NOMO-1 treated with DMSO at 0.1 percent for 48 hours (cell line): ENCODE measurements around the gene TH.

ENCODE experiments used
- DNase-seq: peaks from one replicate; lab custom pipeline; 2025; ENCODE audit not compliant: unreplicated experiment; lab: John Stamatoyannopoulos, UW

Gene TH

GRCh38 chr11:2208691-2209369 lies 37.2 kb upstream of the TH start:
- no peak for DNase-seq

GRCh38 chr11:2207773-2208621 lies 36.4 kb upstream of the TH start:
- no peak for DNase-seq

- no peak for DNase-seq
Observed at GRCh38 chr11:2207212-2207611, 35.6 kb upstream of the TH start.

- DNase-seq, result no peak
Observed at GRCh38 chr11:2205981-2206690, 34.5 kb upstream of the TH start.

- DNase-seq, result no peak
Observed at GRCh38 chr11:2205214-2205720, 33.7 kb upstream of the TH start.

GRCh38 chr11:2204361-2205213 lies 33.0 kb upstream of the TH start:
- no peak for DNase-seq

- DNase-seq, result no peak
Observed at GRCh38 chr11:2203440-2204259, 32.0 kb upstream of the TH start.

GRCh38 chr11:2202900-2203439 lies 31.4 kb upstream of the TH start:
- DNase-seq, result no peak

- no peak for DNase-seq
Observed at GRCh38 chr11:2202071-2202899, 30.7 kb upstream of the TH start.

GRCh38 chr11:2201542-2201941 lies 29.9 kb upstream of the TH start:
- no peak for DNase-seq

GRCh38 chr11:2200957-2201519 lies 29.4 kb upstream of the TH start:
- DNase-seq, result no peak

GRCh38 chr11:2200536-2200935 lies 28.9 kb upstream of the TH start:
- no peak for DNase-seq

GRCh38 chr11:2199466-2200341 lies 28.1 kb upstream of the TH start:
- DNase-seq, result no peak

GRCh38 chr11:2198621-2199365 lies 27.2 kb upstream of the TH start:
- DNase-seq, result peak; percentile 11

GRCh38 chr11:2197771-2198520 lies 26.3 kb upstream of the TH start:
- DNase-seq, result no peak
